GM20000 (cell line): ENCODE measurements around the gene PWWP2A.

Experiments
- DNase-seq: peaks from one replicate; pipeline ENCODE4 v3.0.0; 2012; ENCODE audit warnings: low spot score
- TF ChIP-seq, protein P1 (sequence below): IDR thresholded peaks from 2 replicates; pipeline ENCODE4 v1.5.1; 2012; ENCODE audit warnings: mild to moderate bottlenecking, control low read depth; ENCODE audit errors: extremely low read depth, missing control alignments

The PWWP2A gene

DNA sequence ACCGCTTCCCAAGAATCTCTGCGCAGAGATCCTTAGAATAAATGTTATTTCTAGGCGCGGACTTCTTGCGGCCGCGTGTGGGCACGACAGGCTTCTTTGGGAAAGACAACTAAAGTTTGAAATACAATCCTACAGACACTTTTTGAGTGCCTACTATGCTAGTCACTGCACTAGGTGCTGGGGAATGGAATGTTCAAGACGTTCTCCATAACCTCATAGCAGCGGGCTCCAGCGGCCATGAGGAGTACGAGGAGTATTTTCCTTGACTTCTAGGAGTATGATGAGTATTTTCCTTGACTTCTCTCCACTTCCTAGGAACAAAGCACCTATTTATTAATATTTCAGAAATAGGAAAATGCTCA is 636 bp upstream of the PWWP2A start:
- TF ChIP-seq, protein P1, sequence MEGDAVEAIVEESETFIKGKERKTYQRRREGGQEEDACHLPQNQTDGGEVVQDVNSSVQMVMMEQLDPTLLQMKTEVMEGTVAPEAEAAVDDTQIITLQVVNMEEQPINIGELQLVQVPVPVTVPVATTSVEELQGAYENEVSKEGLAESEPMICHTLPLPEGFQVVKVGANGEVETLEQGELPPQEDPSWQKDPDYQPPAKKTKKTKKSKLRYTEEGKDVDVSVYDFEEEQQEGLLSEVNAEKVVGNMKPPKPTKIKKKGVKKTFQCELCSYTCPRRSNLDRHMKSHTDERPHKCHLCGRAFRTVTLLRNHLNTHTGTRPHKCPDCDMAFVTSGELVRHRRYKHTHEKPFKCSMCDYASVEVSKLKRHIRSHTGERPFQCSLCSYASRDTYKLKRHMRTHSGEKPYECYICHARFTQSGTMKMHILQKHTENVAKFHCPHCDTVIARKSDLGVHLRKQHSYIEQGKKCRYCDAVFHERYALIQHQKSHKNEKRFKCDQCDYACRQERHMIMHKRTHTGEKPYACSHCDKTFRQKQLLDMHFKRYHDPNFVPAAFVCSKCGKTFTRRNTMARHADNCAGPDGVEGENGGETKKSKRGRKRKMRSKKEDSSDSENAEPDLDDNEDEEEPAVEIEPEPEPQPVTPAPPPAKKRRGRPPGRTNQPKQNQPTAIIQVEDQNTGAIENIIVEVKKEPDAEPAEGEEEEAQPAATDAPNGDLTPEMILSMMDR: no peak
- DNase-seq: no peak

- TF ChIP-seq, protein P1: no peak
- DNase-seq: peak; percentile 71
These were observed 705 bp downstream of the PWWP2A start for GRCh38 chr5:160118349-160119141.

DNA sequence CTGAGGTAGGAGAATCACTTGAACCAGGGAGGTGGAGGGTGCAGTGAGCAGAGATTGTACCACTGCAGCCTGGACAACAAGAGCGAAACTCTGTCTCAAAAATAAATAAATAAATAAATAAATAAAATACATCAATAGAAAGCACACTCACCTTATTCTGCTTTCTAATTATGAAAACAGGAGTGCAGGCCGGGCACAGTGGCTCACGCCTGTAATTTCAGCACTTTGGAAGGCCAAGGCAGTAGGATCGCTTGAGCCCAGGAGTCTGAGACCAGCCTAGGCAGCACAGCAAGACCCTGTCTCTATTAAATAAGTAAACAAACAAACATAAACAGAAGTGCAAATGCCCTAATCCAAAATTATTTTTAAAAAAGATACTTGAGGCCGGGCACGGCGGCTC is 2.3 kb downstream of the PWWP2A start:
- no peak for DNase-seq
- TF ChIP-seq, protein P1: no peak

- no peak for DNase-seq
- TF ChIP-seq, protein P1: no peak
These were observed 11.1 kb downstream of the PWWP2A start for GRCh38 chr5:160108124-160108523.

- peak; percentile 45 for DNase-seq
- TF ChIP-seq, protein P1: no peak
These were observed 13.4 kb downstream of the PWWP2A start for GRCh38 chr5:160105686-160106360.

DNA sequence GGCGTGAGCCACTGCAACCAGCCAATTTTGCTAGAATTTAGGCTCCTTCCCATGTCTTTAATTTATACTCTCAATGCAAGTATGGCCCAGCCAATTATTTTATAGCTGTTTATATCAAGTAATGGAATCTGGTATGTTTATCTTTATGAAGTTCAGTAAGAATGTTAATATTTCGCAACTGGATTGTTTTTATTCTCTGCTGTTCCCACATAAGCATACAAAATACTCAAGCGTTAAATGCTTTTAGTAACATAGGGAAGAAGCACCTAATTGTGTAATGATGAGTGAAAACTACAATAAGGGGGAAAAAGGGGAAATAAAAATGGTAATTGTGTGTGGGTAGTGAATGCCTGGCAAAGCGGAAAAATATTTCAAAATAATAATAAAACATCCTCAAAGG is 21.3 kb downstream of the PWWP2A start:
- DNase-seq: no peak
- TF ChIP-seq, protein P1: no peak

DNA sequence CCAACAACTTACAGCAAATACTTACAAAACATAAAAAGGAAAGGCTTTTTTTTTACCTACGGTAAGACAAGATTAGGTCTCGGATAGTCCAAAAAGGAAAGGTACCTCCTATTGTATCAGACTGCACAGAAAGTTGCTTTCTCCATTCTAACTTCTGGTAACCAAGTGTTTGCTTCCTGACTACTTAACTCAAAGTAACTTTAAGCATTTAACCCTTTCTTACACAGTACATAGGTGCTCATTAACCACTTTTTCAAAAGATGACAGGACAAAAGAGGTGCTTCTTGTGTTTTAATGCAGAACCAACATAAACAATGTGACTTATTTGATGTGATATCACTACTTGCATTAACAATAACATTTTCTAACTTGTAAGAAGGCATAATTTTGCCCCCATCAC is 23.1 kb downstream of the PWWP2A start:
- TF ChIP-seq, protein P1: no peak
- DNase-seq: no peak
